HL-60 (cell line): ENCODE measurements around the gene IER3IP1.

Experiments
- POLR2AphosphoS5 ChIP-seq: IDR thresholded peaks from 2 replicates; pipeline ENCODE4 v1.6.1; 2012; ENCODE audit warnings: low read depth
- REST ChIP-seq: IDR thresholded peaks from 2 replicates; pipeline ENCODE4 v1.6.1; 2012; ENCODE audit warnings: low read depth; ENCODE audit not compliant: insufficient replicate concordance
- TF ChIP-seq, protein P1 (sequence below): IDR thresholded peaks from one replicate; pipeline ENCODE4 v1.5.1; 2011; ENCODE audit warnings: low read length, control low read depth, inconsistent platforms; ENCODE audit not compliant: insufficient read depth

GRCh38 chr18:47184419-47185050 is 8.4 kb upstream of the IER3IP1 start:
- TF ChIP-seq, protein P1, sequence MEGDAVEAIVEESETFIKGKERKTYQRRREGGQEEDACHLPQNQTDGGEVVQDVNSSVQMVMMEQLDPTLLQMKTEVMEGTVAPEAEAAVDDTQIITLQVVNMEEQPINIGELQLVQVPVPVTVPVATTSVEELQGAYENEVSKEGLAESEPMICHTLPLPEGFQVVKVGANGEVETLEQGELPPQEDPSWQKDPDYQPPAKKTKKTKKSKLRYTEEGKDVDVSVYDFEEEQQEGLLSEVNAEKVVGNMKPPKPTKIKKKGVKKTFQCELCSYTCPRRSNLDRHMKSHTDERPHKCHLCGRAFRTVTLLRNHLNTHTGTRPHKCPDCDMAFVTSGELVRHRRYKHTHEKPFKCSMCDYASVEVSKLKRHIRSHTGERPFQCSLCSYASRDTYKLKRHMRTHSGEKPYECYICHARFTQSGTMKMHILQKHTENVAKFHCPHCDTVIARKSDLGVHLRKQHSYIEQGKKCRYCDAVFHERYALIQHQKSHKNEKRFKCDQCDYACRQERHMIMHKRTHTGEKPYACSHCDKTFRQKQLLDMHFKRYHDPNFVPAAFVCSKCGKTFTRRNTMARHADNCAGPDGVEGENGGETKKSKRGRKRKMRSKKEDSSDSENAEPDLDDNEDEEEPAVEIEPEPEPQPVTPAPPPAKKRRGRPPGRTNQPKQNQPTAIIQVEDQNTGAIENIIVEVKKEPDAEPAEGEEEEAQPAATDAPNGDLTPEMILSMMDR, result no peak
- TF ChIP-seq POLR2AphosphoS5 (peak; percentile 39; the same call in 1 of the 2 replicates), REST (no peak)
